ENCODE measurements around the gene POLN. TPM values are rescaled to one million over a fixed set of nuclear protein-coding genes. Genes with fewer than 3 reads are reported as not detected.

Gene POLN
- total RNA-seq, 1 donor, result 2.9 TPM

DNA sequence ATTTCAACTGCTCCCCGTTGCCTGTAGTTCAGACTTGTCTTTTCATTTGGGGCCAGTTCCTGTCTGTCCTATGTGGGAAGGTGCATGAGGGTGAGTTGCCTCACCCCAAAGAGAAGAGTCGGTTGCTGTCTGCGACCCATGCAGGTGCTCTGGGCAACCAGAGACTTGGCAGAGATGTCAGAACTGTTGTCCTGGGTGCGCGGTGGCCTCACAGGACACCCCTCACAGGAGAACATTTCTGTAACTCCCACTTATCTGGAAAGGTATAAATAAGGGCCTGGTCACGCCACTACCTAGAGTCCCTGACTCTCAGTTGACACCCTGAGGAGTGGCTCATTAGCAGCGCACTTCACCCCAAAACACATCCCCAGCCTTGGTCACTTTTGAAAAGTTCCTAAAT, 192.5 kb downstream of the POLN start:
- Histone ChIP-seq H3K36me3 (ENCODE audit: insufficient read depth, low read length) (no peaks in the 10 kb centered on the region), H3K27me3 (ENCODE audit: insufficient read depth, low read length) (peaks cover 31% of the 10 kb centered on the region), H4K20me1 (ENCODE audit: insufficient read depth, low read length) (no peaks in the 10 kb centered on the region), H3K27ac (ENCODE audit: low read depth, low read length) (no peak overlapping the region), H2AFZ (ENCODE audit: low read length) (no peak overlapping the region), H3K9me3 (ENCODE audit: low read depth, low read length) (no peaks in the 10 kb centered on the region), H3K4me3 (ENCODE audit: insufficient read depth, low read length) (no peak overlapping the region), H3K4me2 (ENCODE audit: insufficient read depth, low read length) (no peak overlapping the region), H3K79me2 (ENCODE audit: insufficient read depth, low read length) (no peaks in the 10 kb centered on the region), H3K4me1 (ENCODE audit: insufficient read depth, low read length) (no peaks in the 10 kb centered on the region)
- TF ChIP-seq, protein P1, sequence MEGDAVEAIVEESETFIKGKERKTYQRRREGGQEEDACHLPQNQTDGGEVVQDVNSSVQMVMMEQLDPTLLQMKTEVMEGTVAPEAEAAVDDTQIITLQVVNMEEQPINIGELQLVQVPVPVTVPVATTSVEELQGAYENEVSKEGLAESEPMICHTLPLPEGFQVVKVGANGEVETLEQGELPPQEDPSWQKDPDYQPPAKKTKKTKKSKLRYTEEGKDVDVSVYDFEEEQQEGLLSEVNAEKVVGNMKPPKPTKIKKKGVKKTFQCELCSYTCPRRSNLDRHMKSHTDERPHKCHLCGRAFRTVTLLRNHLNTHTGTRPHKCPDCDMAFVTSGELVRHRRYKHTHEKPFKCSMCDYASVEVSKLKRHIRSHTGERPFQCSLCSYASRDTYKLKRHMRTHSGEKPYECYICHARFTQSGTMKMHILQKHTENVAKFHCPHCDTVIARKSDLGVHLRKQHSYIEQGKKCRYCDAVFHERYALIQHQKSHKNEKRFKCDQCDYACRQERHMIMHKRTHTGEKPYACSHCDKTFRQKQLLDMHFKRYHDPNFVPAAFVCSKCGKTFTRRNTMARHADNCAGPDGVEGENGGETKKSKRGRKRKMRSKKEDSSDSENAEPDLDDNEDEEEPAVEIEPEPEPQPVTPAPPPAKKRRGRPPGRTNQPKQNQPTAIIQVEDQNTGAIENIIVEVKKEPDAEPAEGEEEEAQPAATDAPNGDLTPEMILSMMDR (IDR thresholded peaks at IDR 0.05; ENCODE audit: extremely low read depth, low read depth, low read length), result no peak
- DNase-seq (ENCODE audit: insufficient read length, low spot score, missing footprints), result no peak

DNA sequence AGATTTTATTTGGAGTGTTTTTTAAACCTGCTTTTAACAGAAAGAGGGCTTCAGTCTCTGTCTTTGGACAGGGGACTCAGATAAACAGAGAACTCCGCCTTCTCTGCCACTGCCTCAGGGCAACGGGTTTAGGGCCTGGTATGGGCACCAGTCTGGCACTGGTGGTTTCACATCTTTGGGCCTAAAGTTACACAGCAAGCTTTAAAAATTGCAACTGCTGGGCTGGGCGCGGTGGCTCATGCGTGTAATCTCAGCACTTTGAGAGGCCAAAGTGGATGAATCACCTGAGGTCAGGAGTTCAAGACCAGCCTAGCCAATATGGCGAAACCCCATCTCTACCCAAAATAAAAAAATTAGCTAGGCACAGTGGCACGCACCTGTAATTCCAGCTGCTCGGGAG, 193.1 kb downstream of the POLN start:
- H2AFZ ChIP-seq (ENCODE audit: low read length), result no peak overlapping the region
- TF ChIP-seq, protein P1 (IDR thresholded peaks at IDR 0.05; ENCODE audit: extremely low read depth, low read depth, low read length), result no peak
- no peak for DNase-seq (ENCODE audit: insufficient read length, low spot score, missing footprints)

DNA sequence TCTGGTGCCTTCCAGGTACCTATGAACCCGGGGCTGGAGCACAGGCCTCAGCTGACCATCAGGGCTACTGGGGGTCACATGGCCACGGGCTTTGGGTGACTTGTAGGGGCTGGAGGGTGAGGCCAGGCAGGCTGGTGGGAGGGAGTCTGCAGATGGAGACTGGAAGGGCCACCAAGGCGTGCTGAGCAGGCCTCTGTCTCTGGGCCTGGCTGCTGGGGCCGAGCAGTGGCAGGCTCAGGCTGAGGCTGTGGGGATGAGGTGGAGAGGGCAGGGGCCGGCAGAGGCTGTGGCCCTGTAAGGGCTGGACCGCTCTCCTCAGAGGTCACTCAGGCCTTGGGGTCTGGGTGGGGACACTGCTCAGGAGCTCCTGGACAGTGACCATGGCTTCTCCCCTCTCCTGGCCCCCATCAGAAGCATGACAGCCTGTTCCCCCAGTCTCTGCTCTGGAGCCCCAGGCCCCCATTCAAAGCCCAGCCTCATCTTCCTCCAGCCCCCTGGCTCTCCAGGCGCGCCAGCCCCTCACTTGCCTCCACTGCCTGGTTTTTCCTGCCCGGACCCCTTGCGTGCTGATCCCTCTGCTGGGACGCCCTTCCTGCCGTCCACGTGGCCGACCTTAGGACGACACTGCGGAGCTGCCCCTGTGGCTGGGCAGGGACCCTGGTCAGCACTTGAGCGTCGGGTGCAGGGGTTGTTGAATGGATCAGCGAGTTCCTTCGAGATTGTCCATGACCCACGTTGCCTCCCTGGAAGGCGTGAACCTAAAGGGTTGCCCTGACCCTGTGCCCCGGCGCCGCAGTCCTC, 193.9 kb downstream of the POLN start:
- H3K4me1 ChIP-seq (ENCODE audit: insufficient read depth, low read length), result no peaks in the 10 kb centered on the region
- H4K20me1 ChIP-seq (ENCODE audit: insufficient read depth, low read length), result peaks cover 3% of the 10 kb centered on the region
- no peak overlapping the region for H3K27ac ChIP-seq (ENCODE audit: low read depth, low read length)
- no peak overlapping the region for H3K4me3 ChIP-seq (ENCODE audit: insufficient read depth, low read length)
- TF ChIP-seq, protein P1 (IDR thresholded peaks at IDR 0.05; ENCODE audit: extremely low read depth, low read depth, low read length), result no peak
- H3K4me2 ChIP-seq (ENCODE audit: insufficient read depth, low read length), result no peak overlapping the region
- H3K79me2 ChIP-seq (ENCODE audit: insufficient read depth, low read length), result no peaks in the 10 kb centered on the region
- peaks cover 25% of the 10 kb centered on the region for H3K27me3 ChIP-seq (ENCODE audit: insufficient read depth, low read length)
- no peaks in the 10 kb centered on the region for H3K9me3 ChIP-seq (ENCODE audit: low read depth, low read length)
- DNase-seq (ENCODE audit: insufficient read length, low spot score, missing footprints), result peak; percentile 72
- H2AFZ ChIP-seq (ENCODE audit: low read length), result no peak overlapping the region
- H3K36me3 ChIP-seq (ENCODE audit: insufficient read depth, low read length), result no peaks in the 10 kb centered on the region

More for the DNA sequence above, 193.1 kb downstream of the POLN start:
- Histone ChIP-seq H3K27ac (ENCODE audit: low read depth, low read length) (no peak overlapping the region), H3K27me3 (ENCODE audit: insufficient read depth, low read length) (peaks cover 26% of the 10 kb centered on the region), H3K4me1 (ENCODE audit: insufficient read depth, low read length) (no peaks in the 10 kb centered on the region), H3K4me2 (ENCODE audit: insufficient read depth, low read length) (no peak overlapping the region), H3K36me3 (ENCODE audit: insufficient read depth, low read length) (no peaks in the 10 kb centered on the region), H3K79me2 (ENCODE audit: insufficient read depth, low read length) (no peaks in the 10 kb centered on the region), H3K4me3 (ENCODE audit: insufficient read depth, low read length) (no peak overlapping the region), H4K20me1 (ENCODE audit: insufficient read depth, low read length) (no peaks in the 10 kb centered on the region), H3K9me3 (ENCODE audit: low read depth, low read length) (no peaks in the 10 kb centered on the region)

DNA sequence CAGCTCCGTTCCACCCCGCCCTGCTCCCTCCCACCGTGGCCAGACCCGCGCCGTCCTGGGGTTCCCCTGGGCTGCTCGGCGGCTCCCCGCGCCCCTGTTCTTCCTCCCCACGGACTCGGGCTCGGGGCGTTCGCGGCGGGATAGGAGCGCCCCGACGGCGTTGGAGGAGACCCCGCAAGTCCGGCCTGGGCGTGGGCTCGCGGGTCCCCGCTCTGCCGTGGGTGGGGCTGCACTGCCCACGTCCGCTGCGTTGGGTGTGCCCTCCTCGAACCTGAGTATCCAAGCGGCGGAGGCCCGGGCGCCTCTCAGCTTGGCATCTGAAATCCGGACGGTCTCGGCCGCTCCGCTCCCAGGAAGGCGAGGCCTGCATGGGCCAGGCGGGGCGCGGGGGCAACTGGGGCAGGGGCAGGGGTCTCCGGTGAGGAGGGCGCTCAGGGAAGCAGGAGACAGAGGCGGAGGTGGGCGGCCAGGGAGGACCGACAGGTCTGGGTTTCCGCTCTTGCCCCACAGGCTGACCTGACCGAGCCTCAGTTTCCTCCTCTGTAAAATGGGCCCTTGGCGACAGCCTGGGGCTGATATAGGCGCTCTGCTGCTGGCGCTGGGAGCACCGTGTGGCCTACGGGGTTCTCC, 194.8 kb downstream of the POLN start:
- Histone ChIP-seq H3K36me3 (ENCODE audit: insufficient read depth, low read length) (no peaks in the 10 kb centered on the region), H3K9me3 (ENCODE audit: low read depth, low read length) (no peaks in the 10 kb centered on the region), H3K4me3 (ENCODE audit: insufficient read depth, low read length) (no peak overlapping the region), H4K20me1 (ENCODE audit: insufficient read depth, low read length) (peaks cover 3% of the 10 kb centered on the region), H2AFZ (ENCODE audit: low read length) (no peak overlapping the region), H3K27me3 (ENCODE audit: insufficient read depth, low read length) (peaks cover 18% of the 10 kb centered on the region), H3K4me1 (ENCODE audit: insufficient read depth, low read length) (no peaks in the 10 kb centered on the region), H3K4me2 (ENCODE audit: insufficient read depth, low read length) (no peak overlapping the region), H3K27ac (ENCODE audit: low read depth, low read length) (no peak overlapping the region), H3K79me2 (ENCODE audit: insufficient read depth, low read length) (no peaks in the 10 kb centered on the region)
- DNase-seq (ENCODE audit: insufficient read length, low spot score, missing footprints), result peak; percentile 48
- TF ChIP-seq, protein P1 (IDR thresholded peaks at IDR 0.05; ENCODE audit: extremely low read depth, low read depth, low read length), result no peak
